ENCODE results near the gene LONP1. TPM values are rescaled to one million over a fixed set of nuclear protein-coding genes. Genes with fewer than 3 reads are reported as not detected.
"Not testable (repeated sequence)": the region's sequence is repeated elsewhere in the genome, so short reads cannot be mapped to it uniquely, and the experiment has no call there.

Gene LONP1
- 63.9 TPM for total RNA-seq
- long read RNA-seq, transcript LONP1-201 (18 exons, 3,236 nt): major isoform, 219 of 302 reads
- long read RNA-seq, partial matches to known transcripts: 39 of 302 reads
- long read RNA-seq, other reads (novel, unspliced or antisense): 43 of 302 reads

GRCh38 chr19:5719961-5720790 lies at the start of gene LONP1, which contains the start of gene CATSPERD:
Gene LONP1, minus strand, starts transcription at chr19:5720146. Its CDS starts 14 bp downstream, at chr19:5720132.
Gene CATSPERD, plus strand, starts transcription at chr19:5720637. Its CDS starts 101 bp downstream, at chr19:5720738.
- peak; percentile 99 for DNase-seq (ENCODE audit: low spot score)

- DNase-seq (ENCODE audit: low spot score): no peak
Observed at GRCh38 chr19:5767949-5768348, 48.0 kb upstream of the LONP1 start.

- DNase-seq (ENCODE audit: low spot score): no peak
Observed at GRCh38 chr19:5765220-5765619, 45.3 kb upstream of the LONP1 start.

GRCh38 chr19:5762608-5763217 lies 42.8 kb upstream of the LONP1 start:
- no peak for DNase-seq (ENCODE audit: low spot score)

- no peak for DNase-seq (ENCODE audit: low spot score)
Observed at GRCh38 chr19:5753743-5754142, 33.8 kb upstream of the LONP1 start.

- no peak for DNase-seq (ENCODE audit: low spot score)
Observed at GRCh38 chr19:5751709-5752108, 31.8 kb upstream of the LONP1 start.

- no peak for DNase-seq (ENCODE audit: low spot score)
Observed at GRCh38 chr19:5749505-5749904, 29.6 kb upstream of the LONP1 start.

GRCh38 chr19:5748920-5749319 lies 29.0 kb upstream of the LONP1 start:
- not testable (repeated sequence) for DNase-seq (ENCODE audit: low spot score)

- DNase-seq (ENCODE audit: low spot score): not testable (repeated sequence)
Observed at GRCh38 chr19:5744999-5745398, 25.1 kb upstream of the LONP1 start.

- no peak for DNase-seq (ENCODE audit: low spot score)
Observed at GRCh38 chr19:5743630-5744029, 23.7 kb upstream of the LONP1 start.

GRCh38 chr19:5742051-5742450 lies 22.1 kb upstream of the LONP1 start:
- no peak for DNase-seq (ENCODE audit: low spot score)

- no peak for DNase-seq (ENCODE audit: low spot score)
Observed at GRCh38 chr19:5738423-5738822, 18.5 kb upstream of the LONP1 start.

GRCh38 chr19:5733172-5733571 lies 13.2 kb upstream of the LONP1 start:
- DNase-seq (ENCODE audit: low spot score): not testable (repeated sequence)

GRCh38 chr19:5727453-5728050 lies 7.6 kb upstream of the LONP1 start:
- no peak for DNase-seq (ENCODE audit: low spot score)

GRCh38 chr19:5719274-5719960 lies 529 bp downstream of the LONP1 start:
- DNase-seq (ENCODE audit: low spot score): no peak

- DNase-seq (ENCODE audit: low spot score): no peak
Observed at GRCh38 chr19:5718579-5719273, 1.2 kb downstream of the LONP1 start.

GRCh38 chr19:5718037-5718578 lies 1.8 kb downstream of the LONP1 start:
- DNase-seq (ENCODE audit: low spot score): no peak

GRCh38 chr19:5717215-5717935 lies 2.6 kb downstream of the LONP1 start:
- DNase-seq (ENCODE audit: low spot score): no peak

- no peak for DNase-seq (ENCODE audit: low spot score)
Observed at GRCh38 chr19:5714816-5715215, 5.1 kb downstream of the LONP1 start.

- DNase-seq (ENCODE audit: low spot score): no peak
Observed at GRCh38 chr19:5713228-5713627, 6.7 kb downstream of the LONP1 start.

Measured in mesenteric fat pad (tissue), 1 donor.